ENCODE data around the gene UBE2N. TPM values are rescaled to one million over a fixed set of nuclear protein-coding genes. Genes with fewer than 3 reads are reported as not detected.

The UBE2N gene
- total and polyA plus RNA-seq, 2 of the 8 experiments (the other 6 are each of a cell fraction or from before 2014, with no cell fraction given): 108 to 225 TPM

DNA sequence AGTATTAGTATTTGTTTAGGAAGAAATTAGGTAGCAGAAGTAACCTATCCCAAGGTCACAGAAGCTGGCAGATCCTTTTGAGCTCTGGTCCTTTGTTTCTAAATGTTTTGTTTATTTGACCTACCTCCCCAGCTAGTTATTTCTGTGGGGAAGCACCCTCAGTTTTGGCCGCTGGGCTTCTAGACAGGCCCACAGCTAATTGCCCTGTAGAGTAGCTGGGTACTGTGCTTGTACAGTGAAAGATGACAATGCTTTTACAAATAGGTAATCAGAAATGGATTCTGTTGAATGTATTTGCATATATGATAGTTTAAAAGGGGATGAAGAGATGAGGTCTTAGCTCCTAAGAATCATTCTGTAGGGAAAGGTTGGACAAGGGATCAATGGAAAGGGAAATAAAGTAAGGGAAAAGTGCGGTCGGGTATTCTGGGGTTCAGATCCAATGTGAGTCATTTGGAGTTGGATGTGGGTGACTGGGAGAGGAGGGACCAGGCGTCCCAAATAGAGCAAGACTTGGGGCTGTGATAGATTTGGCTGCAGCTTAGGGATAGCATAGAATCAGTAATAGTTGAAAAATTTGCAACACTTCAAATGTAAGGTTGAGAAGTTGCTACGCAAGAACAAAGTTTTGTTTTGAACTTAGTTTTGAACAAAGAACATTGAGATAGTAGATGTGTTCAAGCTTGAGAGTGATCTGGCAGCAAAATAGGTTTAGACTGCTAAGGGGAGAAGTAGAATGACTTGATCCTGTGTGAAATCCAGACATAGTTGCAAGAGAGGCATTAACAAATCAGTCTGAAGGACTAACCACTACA is 60.4 kb downstream of the UBE2N start:
- CTCF ChIA-PET (ENCODE audit: partially characterized antibody): interaction anchor here (0.6 to 3.5 kb wide), 24 partner anchors 9 to 663 kb away, joined by 3 to 16 read pairs (median 3); no protein-coding TSS in a partner anchor
- no peak overlapping the region for H3K23ac ChIP-seq (ENCODE audit: insufficient read length)
- H3K9me3 ChIP-seq (ENCODE audit: insufficient read depth in 2 of 2, low read depth in 1 of 2, low read length in 1 of 2): no peaks in the 10 kb centered on the region
- H3K23me2 ChIP-seq (ENCODE audit: low read depth, low read length): peaks cover 12% of the 10 kb centered on the region
- peaks cover 0 to 12% of the 10 kb centered on the region in 2 experiments for H4K20me1 ChIP-seq (replicated peaks in 1 of 2; ENCODE audit: control insufficient read depth in 1 of 2, insufficient read depth in 2 of 2, low read length in 2 of 2)
- no peak overlapping the region for H4K91ac ChIP-seq (replicated peaks; ENCODE audit: insufficient read length, low read length)
- TF ChIP-seq SP2 (IDR thresholded peaks at IDR 0.05; ENCODE audit: low read length): no peak
- TF ChIP-seq CHD2 (IDR thresholded peaks at IDR 0.05; ENCODE audit: low read length): no peak
- no peak for TF ChIP-seq JUND (IDR thresholded peaks at IDR 0.05; ENCODE audit: low read length)
- no peak for TF ChIP-seq CREB1 (IDR thresholded peaks at IDR 0.05)
- no peak for TF ChIP-seq EP300 (IDR thresholded peaks at IDR 0.05; ENCODE audit: borderline replicate concordance in 1 of 2, low read depth in 2 of 2, low read length in 2 of 2)
- peaks cover 4 to 12% (median 8%) of the 10 kb centered on the region in 4 experiments; a peak in 6 of 7 replicates for H3K4me1 ChIP-seq (replicated peaks in 1 of 4; ENCODE audit: control insufficient read depth in 3 of 4, insufficient read depth in 4 of 4, low read length in 3 of 4)
- no peak for FAIRE-seq
- H2BK120ac ChIP-seq (replicated peaks; ENCODE audit: low read depth, low read length): no peak overlapping the region
- H3K4me3 ChIP-seq (ENCODE audit: extremely low read depth in 1 of 4, insufficient read depth in 2 of 4, low read depth in 3 of 4, low read length in 4 of 4): peak overlapping the region in 2 of 4 experiments; percentile 6 to 96; a peak in 3 of 8 replicates
- H3K56ac ChIP-seq (replicated peaks; ENCODE audit: insufficient read length, low read depth, low read length): no peak overlapping the region
- no peaks in the 10 kb centered on the region for H3K27me3 ChIP-seq (replicated peaks in 1 of 4; ENCODE audit: control insufficient read depth in 3 of 4, extremely low read depth in 1 of 4, insufficient read depth in 3 of 4, low read length in 3 of 4)
- H3K18ac ChIP-seq (ENCODE audit: extremely low read depth, low read length): no peak overlapping the region
- no peak overlapping the region for H2AK5ac ChIP-seq (ENCODE audit: low read depth, low read length)
- 0 out of 2 replicates have a peak, but pooled peaks cover 2% of the 10 kb centered on the region for H3K79me1 ChIP-seq (ENCODE audit: low read depth, low read length)
- no peak overlapping the region for H2BK12ac ChIP-seq (ENCODE audit: low read depth, low read length)
- H4K5ac ChIP-seq (ENCODE audit: insufficient read length, low read depth, low read length): no peak overlapping the region
- no peak overlapping the region for H4K8ac ChIP-seq (ENCODE audit: extremely low read depth, insufficient read depth, low read length)
- no peak overlapping the region for H2BK5ac ChIP-seq (ENCODE audit: low read depth, low read length)
- peak overlapping the region; percentile 30 to 75; a peak in 3 of 4 replicates for H3K4me2 ChIP-seq (ENCODE audit: insufficient read depth in 1 of 2, low read depth in 2 of 2, low read length in 2 of 2)
- POLR2A ChIA-PET (ENCODE audit: partially characterized antibody): interaction anchor here (1.0 to 1.7 kb wide), 3 partner anchors 8 to 56 kb away, joined by 3 to 4 read pairs (median 4); no protein-coding TSS in a partner anchor
- no peak overlapping the region for H2BK15ac ChIP-seq (ENCODE audit: low read length)
- DNase-seq (ENCODE audit: low read depth in 1 of 2, low spot score in 2 of 2): no peak
- H3K36me3 ChIP-seq (ENCODE audit: control insufficient read depth in 2 of 4, insufficient read depth in 4 of 4, low read length in 3 of 4): no peaks in the 10 kb centered on the region
- H3K9ac ChIP-seq (replicated peaks in 1 of 4; ENCODE audit: extremely low read depth in 1 of 4, low read depth in 3 of 4, low read length in 3 of 4): no peak overlapping the region
- peaks cover 35 to 80% of the 10 kb centered on the region in 2 experiments for H3K79me2 ChIP-seq (ENCODE audit: control insufficient read depth in 1 of 2, insufficient read depth in 2 of 2, low read length in 2 of 2)
- H2AFZ ChIP-seq (ENCODE audit: low read length): no peak overlapping the region
- H3K4ac ChIP-seq (replicated peaks; ENCODE audit: insufficient read length, low read depth, low read length): no peak overlapping the region
- no peak overlapping the region for H3K14ac ChIP-seq (ENCODE audit: insufficient read length)
- 86% methylated on average over 5 of the region's 5 CpGs; no CpG with 5 or more reads in 1 of the 2 experiments for WGBS, 2 experiments (ENCODE audit: extremely low coverage in 1 of 2, insufficient coverage in 1 of 2, insufficient read length in 1 of 2, insufficient replicate concordance in 2 of 2, low coverage in 1 of 2, low lambda C conversion rate in 2 of 2, missing lambda C conversion rate in 1 of 2)
- H2BK20ac ChIP-seq (ENCODE audit: low read length): no peak overlapping the region
- H3K27ac ChIP-seq (ENCODE audit: low read depth, low read length): no peak overlapping the region
